Subcutaneous abdominal adipose tissue (tissue), 5 donors: Measurements from ENCODE around the gene BMPR2.
"Not testable (repeated sequence)": the region's sequence is repeated elsewhere in the genome, so short reads cannot be mapped to it uniquely, and the experiment has no call there.

Experiments used
- H3K27ac ChIP-seq: one replicate; pipeline ENCODE4 v1.7.0; 2013; ENCODE audit warnings: low read depth, mild to moderate bottlenecking, inconsistent platforms, low read length, moderate library complexity
- H3K27me3 ChIP-seq, 5 donors: one replicate each; pipeline ENCODE4 v1.7.0; 2013; ENCODE audit warnings: low read length in 5 of 5, inconsistent platforms in 1 of 5; ENCODE audit not compliant: control insufficient read depth in 5 of 5, insufficient read depth in 4 of 5
- H3K36me3 ChIP-seq, 5 donors: one replicate each; pipeline ENCODE4 v1.7.0; 2013; ENCODE audit warnings: low read length in 5 of 5; ENCODE audit not compliant: control insufficient read depth in 5 of 5, insufficient read depth in 5 of 5
- H3K4me1 ChIP-seq, 5 donors: one replicate each; pipeline ENCODE4 v1.7.0; 2013; ENCODE audit warnings: low read length in 5 of 5, mild to moderate bottlenecking in 3 of 5, moderate library complexity in 1 of 5; ENCODE audit not compliant: control insufficient read depth in 5 of 5, insufficient read depth in 5 of 5
- H3K4me3 ChIP-seq, 5 donors: one replicate each; pipeline ENCODE4 v1.7.0; 2013; ENCODE audit warnings: low read length in 5 of 5, low read depth in 1 of 5
- H3K9ac ChIP-seq, 5 donors: one replicate each; pipeline ENCODE4 v1.7.0; 2013; ENCODE audit warnings: low read length in 5 of 5, mild to moderate bottlenecking in 4 of 5, moderate library complexity in 3 of 5
- H3K9me3 ChIP-seq, 5 donors: one replicate each; pipeline ENCODE4 v1.7.0; 2013; ENCODE audit warnings: low read length in 5 of 5; ENCODE audit not compliant: control insufficient read depth in 5 of 5
- donor health status: healthy.
- donor health status: healthy.
- donor health status: healthy.
- donor health status: healthy.
- donor health status: healthy.

The BMPR2 gene

GRCh38 chr2:202378662-202379358 is 2.7 kb downstream of the BMPR2 start:
- Histone ChIP-seq H3K27ac (peak overlapping the region; percentile 96), H3K36me3 (no peaks in the 10 kb centered on the region), H3K4me1 (peaks cover 0 to 41% (median 36%) of the 10 kb centered on the region in 5 donors), H3K9ac (peak overlapping the region in 4 of 5 donors; percentile 89 to 97 (median 92)), H3K4me3 (peak overlapping the region; percentile 68 to 99 (median 93)), H3K9me3 (no peaks in the 10 kb centered on the region), H3K27me3 (no peaks in the 10 kb centered on the region)

GRCh38 chr2:202382684-202383083 is 6.6 kb downstream of the BMPR2 start:
- Histone ChIP-seq H3K27me3 (no peaks in the 10 kb centered on the region), H3K36me3 (no peaks in the 10 kb centered on the region), H3K27ac (no peak overlapping the region), H3K4me3 (no peak overlapping the region), H3K9me3 (no peaks in the 10 kb centered on the region), H3K9ac (no peak overlapping the region), H3K4me1 (peaks cover 0 to 48% (median 40%) of the 10 kb centered on the region in 5 donors)

- not testable (repeated sequence) for H3K27ac ChIP-seq, H3K27me3 ChIP-seq, H3K9me3 ChIP-seq, H3K9ac ChIP-seq, H3K36me3 ChIP-seq, H3K4me3 ChIP-seq
- H3K4me1 ChIP-seq: peaks cover 0 to 29% (median 19%) of the 10 kb centered on the region in 5 donors
Measured at GRCh38 chr2:202386495-202386894, 10.4 kb downstream of the BMPR2 start.

- Histone ChIP-seq H3K4me3 (no peak overlapping the region), H3K27ac (no peak overlapping the region), H3K9me3 (no peaks in the 10 kb centered on the region)
Measured at GRCh38 chr2:202387608-202388342, 11.6 kb downstream of the BMPR2 start.

GRCh38 chr2:202400941-202401340 is 24.8 kb downstream of the BMPR2 start:
- Histone ChIP-seq H3K27ac (no peak overlapping the region), H3K36me3 (peaks cover 0 to 2% (median 0%) of the 10 kb centered on the region in 5 donors), H3K4me3 (no peak overlapping the region)

More at GRCh38 chr2:202387608-202388342, 11.6 kb downstream of the BMPR2 start:
- peaks cover 0 to 21% (median 18%) of the 10 kb centered on the region in 5 donors for H3K4me1 ChIP-seq
- H3K27me3 ChIP-seq: no peaks in the 10 kb centered on the region
- H3K36me3 ChIP-seq: no peaks in the 10 kb centered on the region
- H3K9ac ChIP-seq: no peak overlapping the region

GRCh38 chr2:202405798-202406197 is 29.7 kb downstream of the BMPR2 start:
- Histone ChIP-seq H3K9me3 (no peaks in the 10 kb centered on the region), H3K9ac (no peak overlapping the region), H3K27me3 (no peaks in the 10 kb centered on the region), H3K36me3 (peaks cover 0 to 2% (median 0%) of the 10 kb centered on the region in 5 donors), H3K27ac (no peak overlapping the region), H3K4me3 (no peak overlapping the region), H3K4me1 (peaks cover 0 to 16% (median 10%) of the 10 kb centered on the region in 5 donors)

More at GRCh38 chr2:202400941-202401340, 24.8 kb downstream of the BMPR2 start:
- Histone ChIP-seq H3K9me3 (no peaks in the 10 kb centered on the region), H3K27me3 (no peaks in the 10 kb centered on the region), H3K4me1 (peaks cover 0 to 10% (median 3%) of the 10 kb centered on the region in 5 donors), H3K9ac (no peak overlapping the region)

- Histone ChIP-seq H3K36me3 (peaks cover 0 to 2% (median 0%) of the 10 kb centered on the region in 5 donors), H3K4me1 (peaks cover 0 to 18% (median 8%) of the 10 kb centered on the region in 5 donors), H3K27ac (no peak overlapping the region), H3K9ac (no peak overlapping the region), H3K27me3 (no peaks in the 10 kb centered on the region), H3K4me3 (no peak overlapping the region), H3K9me3 (no peaks in the 10 kb centered on the region)
Measured at GRCh38 chr2:202406445-202406978, 30.4 kb downstream of the BMPR2 start.

- H3K9ac ChIP-seq: no peak overlapping the region
- peaks cover 0 to 20% (median 4%) of the 10 kb centered on the region in 5 donors for H3K4me1 ChIP-seq
- no peaks in the 10 kb centered on the region for H3K27me3 ChIP-seq
- no peak overlapping the region for H3K27ac ChIP-seq
- no peak overlapping the region for H3K4me3 ChIP-seq
- H3K9me3 ChIP-seq: no peaks in the 10 kb centered on the region
- H3K36me3 ChIP-seq: peaks cover 0 to under 1% (median 0%) of the 10 kb centered on the region in 5 donors
Measured at GRCh38 chr2:202408546-202409140, 32.5 kb downstream of the BMPR2 start.

GRCh38 chr2:202410092-202410491 is 34.0 kb downstream of the BMPR2 start:
- Histone ChIP-seq H3K4me1 (peaks cover 0 to 29% (median 13%) of the 10 kb centered on the region in 5 donors), H3K36me3 (no peaks in the 10 kb centered on the region), H3K9me3 (no peaks in the 10 kb centered on the region), H3K4me3 (no peak overlapping the region), H3K9ac (no peak overlapping the region), H3K27ac (no peak overlapping the region), H3K27me3 (no peaks in the 10 kb centered on the region)
